ENCODE measurements around the gene RPLP2.

Gene RPLP2

GRCh38 chr11:811446-812245, 1.9 kb downstream of the RPLP2 start:
- DNase-seq (ENCODE audit: low read depth in 2 of 2) = peak in 1 of 2 donors; percentile 46
- no peak for TF ChIP-seq CTCF (IDR thresholded peaks at IDR 0.05; ENCODE audit: low read depth, low read length)
- H3K4me3 ChIP-seq (replicated peaks in 1 of 2; ENCODE audit: low read depth in 2 of 2, low read length in 2 of 2) = peak overlapping the region in 1 of 2 donors; percentile 96

- TF ChIP-seq CTCF (IDR thresholded peaks at IDR 0.05; ENCODE audit: low read depth, low read length) = no peak
- no peak for DNase-seq (ENCODE audit: low read depth in 2 of 2)
- no peak overlapping the region for H3K4me3 ChIP-seq (replicated peaks in 1 of 2; ENCODE audit: low read depth in 2 of 2, low read length in 2 of 2)
These were observed 2.6 kb downstream of the RPLP2 start for GRCh38 chr11:812390-812789.

- no peak overlapping the region for H3K4me3 ChIP-seq (replicated peaks in 1 of 2; ENCODE audit: low read depth in 2 of 2, low read length in 2 of 2)
- no peak for TF ChIP-seq CTCF (IDR thresholded peaks at IDR 0.05; ENCODE audit: low read depth, low read length)
- no peak for DNase-seq (ENCODE audit: low read depth in 2 of 2)
These were observed 3.3 kb downstream of the RPLP2 start for GRCh38 chr11:813072-813455.

DNA sequence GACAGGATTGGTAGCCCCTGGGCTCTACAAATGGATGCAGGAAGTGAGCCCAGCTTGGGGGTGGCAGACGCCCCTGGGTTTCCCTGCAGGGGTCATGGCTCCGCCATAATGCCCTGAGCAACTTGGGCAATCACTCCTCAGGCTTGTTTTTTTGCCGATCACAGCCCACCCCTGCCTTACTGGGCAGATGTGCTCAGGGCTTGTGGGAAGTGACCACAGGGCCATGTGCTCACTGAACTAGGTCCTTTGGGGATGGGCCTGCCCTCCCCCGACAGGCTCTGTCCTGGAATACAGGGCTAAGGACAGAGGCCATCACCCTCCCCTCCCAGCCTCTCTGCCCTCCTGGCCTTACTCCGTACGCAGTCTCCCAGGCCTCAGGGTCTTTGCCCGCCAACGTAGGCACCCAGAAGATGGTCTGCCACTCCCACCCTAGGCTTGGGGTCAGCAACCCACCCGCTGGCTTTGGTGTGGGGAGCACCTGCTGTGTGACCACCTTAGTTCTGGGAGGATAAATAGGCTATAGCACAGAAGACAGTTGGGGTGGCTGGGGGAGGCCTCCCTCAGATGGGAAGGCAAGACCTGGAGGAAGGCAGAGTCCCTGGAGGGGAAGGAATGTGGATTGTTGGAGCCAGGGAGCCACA, 3.8 kb downstream of the RPLP2 start:
- DNase-seq (ENCODE audit: low read depth in 2 of 2) = no peak
- no peak for TF ChIP-seq CTCF (IDR thresholded peaks at IDR 0.05; ENCODE audit: low read depth, low read length)
- H3K4me3 ChIP-seq (replicated peaks in 1 of 2; ENCODE audit: low read depth in 2 of 2, low read length in 2 of 2) = no peak overlapping the region

DNA sequence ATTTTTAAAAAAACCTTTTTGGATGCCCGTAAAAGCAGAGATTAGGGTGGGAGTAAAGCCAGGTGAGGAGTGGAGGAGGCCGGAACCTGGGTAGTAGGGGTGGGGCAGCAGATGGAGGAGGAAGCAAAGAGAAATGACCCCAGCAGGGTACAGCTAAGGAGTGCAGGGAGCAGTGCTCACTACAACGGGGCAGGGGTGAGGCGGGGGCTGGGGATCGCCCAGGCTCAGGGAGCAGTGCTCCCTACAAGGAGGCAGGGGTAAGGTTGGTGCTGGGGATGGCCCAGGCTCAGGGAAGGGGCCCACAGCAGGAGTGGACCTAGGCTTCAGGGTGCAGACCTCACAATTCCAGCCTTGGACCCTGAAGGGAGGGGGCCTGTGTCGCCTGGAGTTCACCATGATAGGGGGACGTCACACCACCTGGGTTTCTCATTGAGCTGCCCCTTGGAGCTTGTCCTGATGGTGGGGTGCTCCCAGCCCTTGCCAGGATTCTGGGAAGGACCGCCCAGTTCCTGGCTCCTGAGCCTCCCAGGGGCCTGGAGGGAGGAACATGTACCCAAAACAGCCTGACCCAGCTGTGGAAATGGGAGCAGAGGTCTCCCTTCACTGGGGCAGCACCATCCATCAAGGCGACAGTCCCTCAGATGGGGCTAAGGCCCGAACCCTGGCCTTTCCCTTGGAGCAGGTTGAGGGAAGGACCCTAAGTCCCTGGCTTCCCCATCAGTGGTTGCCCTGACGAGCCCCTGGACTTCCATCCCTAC, 6.1 kb downstream of the RPLP2 start:
- TF ChIP-seq CTCF (IDR thresholded peaks at IDR 0.05; ENCODE audit: low read depth, low read length) = no peak
- DNase-seq (ENCODE audit: low read depth in 2 of 2) = no peak
- no peak overlapping the region for H3K4me3 ChIP-seq (replicated peaks in 1 of 2; ENCODE audit: low read depth in 2 of 2, low read length in 2 of 2)

DNA sequence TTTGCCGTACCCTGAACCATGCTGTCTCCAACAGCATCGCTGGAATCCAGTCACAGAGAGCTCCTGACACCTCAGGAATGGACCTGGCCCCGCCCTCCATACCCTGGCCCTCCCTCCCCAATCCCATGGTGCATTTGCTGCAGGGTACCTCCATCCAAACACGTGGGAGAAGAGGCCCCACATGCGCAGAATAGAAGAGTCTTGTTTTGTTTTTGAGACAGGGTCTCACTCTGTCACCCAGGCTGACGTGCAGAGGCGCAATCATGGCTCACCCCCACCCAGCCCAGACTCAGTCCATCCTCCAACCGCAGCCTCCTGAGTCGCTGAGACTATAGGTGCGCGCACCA, 6.6 kb downstream of the RPLP2 start:
- TF ChIP-seq CTCF (IDR thresholded peaks at IDR 0.05; ENCODE audit: low read depth, low read length) = no peak
- no peak overlapping the region for H3K4me3 ChIP-seq (replicated peaks in 1 of 2; ENCODE audit: low read depth in 2 of 2, low read length in 2 of 2)
- DNase-seq (ENCODE audit: low read depth in 2 of 2) = no peak

Measured in cardiac fibroblast (primary cell).